Stomach (tissue), 9 donors: Measurements from ENCODE around the gene MLYCD. TPM values are rescaled to one million over a fixed set of nuclear protein-coding genes. Genes with fewer than 3 reads are reported as not detected.

Experiments used
- DNase-seq, 2 donors: peaks; one replicate each; pipeline versions ENCODE4 v3.0.0 to v3.0.0-alpha.2; 2013 to 2019
- H3K27ac ChIP-seq, 5 donors: fragments of 200-600 bp in 4 of 5; sonication (generic) in 4 of 5; one replicate each; pipeline ENCODE4 v1.5.1; 2013 to 2019; ENCODE audit warnings: mild to moderate bottlenecking in 1 of 5, moderate library complexity in 1 of 5
- H3K27me3 ChIP-seq, 3 donors: fragments of 200-600 bp; sonication (generic); one replicate each; pipeline ENCODE4 v1.5.1; 2017 to 2019; ENCODE audit warnings: mixed run types in 1 of 3
- H3K36me3 ChIP-seq, 4 donors: fragments of 200-600 bp; sonication (generic); 1 replicate in 3 of 4; 2 replicates in 1 of 4; pipeline ENCODE4 v1.5.1; 2016 to 2019
- H3K4me1 ChIP-seq, 4 donors: fragments of 200-600 bp; sonication (generic); one replicate each; pipeline ENCODE4 v1.5.1; 2016 to 2019
- H3K4me3 ChIP-seq, 4 donors: fragments of 200-600 bp; sonication (generic) in 3 of 4; one replicate each; pipeline ENCODE4 v1.5.1; 2016 to 2019; ENCODE audit warnings: mild to moderate bottlenecking in 1 of 4
- H3K9me3 ChIP-seq, 4 donors: fragments of 200-600 bp; sonication (generic); one replicate each; pipeline ENCODE4 v1.5.1; 2016 to 2019
- CTCF ChIP-seq, 7 experiments: fragments of 450-650 bp in 4 of 7; fragments of 200-600 bp in 3 of 7; sonication (generic) in 3 of 7; IDR thresholded peaks; one replicate each; pipeline ENCODE4 v1.5.1; 2016 to 2019; ENCODE audit warnings: antibody characterized with exemption in 7 of 7, control low read depth in 2 of 7, mild to moderate bottlenecking in 1 of 7
- EP300 ChIP-seq: sonication (generic); formaldehyde crosslinking; IDR thresholded peaks from one replicate; pipeline ENCODE4 v1.6.1; 2017; ENCODE audit warnings: antibody characterized with exemption
- POLR2A ChIP-seq, 4 donors: fragments of 450-650 bp; IDR thresholded peaks; one replicate each; pipeline ENCODE4 v1.6.1; 2016; ENCODE audit warnings: antibody characterized with exemption in 4 of 4, control low read depth in 2 of 4, mild to moderate bottlenecking in 1 of 4, moderate library complexity in 1 of 4
- POLR2AphosphoS5 ChIP-seq, 3 donors: sonication (generic); formaldehyde crosslinking; IDR thresholded peaks; one replicate each; pipeline ENCODE4 v1.6.1; 2016; ENCODE audit warnings: antibody characterized with exemption in 3 of 3
- WGBS, 5 donors: extraction: QIAGEN DNeasy Blood & Tissue Kit in 3 of 5; methylation state at CpG; one replicate each; pipeline versions ENCODE4 v1.1.5 to v1.1.7; 2013 to 2018; 5-methylcytosine and 5-hydroxymethylcytosine counted together
- intact Hi-C: fragments of 100-400 bp; cut with DNase I; formaldehyde crosslinking; loops from one replicate; pipeline ENCODE4 v1.15.1; 2023; ENCODE audit warnings: low total_unique reads
- polyA plus RNA-seq, 3 donors: library from polyadenylated mRNA; stranded (reverse); fragments of 200-250 nt; gene quantifications; one replicate each; pipeline ENCODE4 v1.2.3, GENCODE V29; 2013
- total RNA-seq, 5 donors: library from RNA; depleted of rRNA; stranded (reverse); fragments of >200 nt; gene quantifications; one replicate each; pipeline versions ENCODE4 v1.1.0 to v1.2.3, GENCODE V29; 2014 to 2016
- donor health status: healthy with polysubstance abuse.
- donor health status: Bipolar disorder and iron deficiency.
- donor health status: healthy.

Gene MLYCD
- total and polyA plus RNA-seq, 8 donors = 2.9 to 43.8 (median 14.4) TPM

- Histone ChIP-seq H3K27ac (no peak overlapping the region), H3K36me3 (peaks cover 69 to 100% (median 95%) of the 10 kb centered on the region in 4 donors), H3K9me3 (no peaks in the 10 kb centered on the region), H3K4me3 (no peak overlapping the region), H3K27me3 (no peaks in the 10 kb centered on the region), H3K4me1 (peaks cover 0 to 5% (median 0%) of the 10 kb centered on the region in 4 donors)
- DNase-seq = no peak
- 95 to 97% (median 96%) methylated on average over 34 to 51 of the region's 51 CpGs for WGBS, 5 donors
- TF ChIP-seq POLR2AphosphoS5 (IDR thresholded peaks at IDR 0.05) = no peak
- no peak for TF ChIP-seq POLR2A (IDR thresholded peaks at IDR 0.05)
- no peak for TF ChIP-seq CTCF (IDR thresholded peaks at IDR 0.05)
- no peak for TF ChIP-seq EP300
- intact Hi-C loops = no loop called here
These were observed 18.5 kb downstream of the MLYCD start for GRCh38 chr16:83917152-83918120.

- no peak overlapping the region for H3K4me3 ChIP-seq
- H3K9me3 ChIP-seq = no peaks in the 10 kb centered on the region
- DNase-seq = no peak
- H3K4me1 ChIP-seq = no peaks in the 10 kb centered on the region
- intact Hi-C loops = no loop called here
- no peak overlapping the region for H3K27ac ChIP-seq
- 92 to 99% (median 94%) methylated on average over 2 of the region's 2 CpGs for WGBS, 5 donors
- H3K36me3 ChIP-seq = peaks cover 40 to 95% (median 85%) of the 10 kb centered on the region in 4 donors
- no peaks in the 10 kb centered on the region for H3K27me3 ChIP-seq
- no peak for TF ChIP-seq CTCF (IDR thresholded peaks at IDR 0.05)
- no peak for TF ChIP-seq EP300
- TF ChIP-seq POLR2AphosphoS5 (IDR thresholded peaks at IDR 0.05) = no peak
- no peak for TF ChIP-seq POLR2A (IDR thresholded peaks at IDR 0.05)
These were observed 22.1 kb downstream of the MLYCD start for GRCh38 chr16:83920894-83921491.

GRCh38 chr16:83923581-83924365 is 24.9 kb downstream of the MLYCD start:
- Histone ChIP-seq H3K36me3 (peaks cover 14 to 80% (median 67%) of the 10 kb centered on the region in 4 donors), H3K27ac (no peak overlapping the region), H3K4me1 (peaks cover 0 to 12% (median 9%) of the 10 kb centered on the region in 4 donors), H3K9me3 (no peaks in the 10 kb centered on the region), H3K4me3 (no peak overlapping the region), H3K27me3 (no peaks in the 10 kb centered on the region)
- TF ChIP-seq EP300 (no peak), POLR2A (IDR thresholded peaks at IDR 0.05) (no peak), POLR2AphosphoS5 (IDR thresholded peaks at IDR 0.05) (no peak), CTCF (IDR thresholded peaks at IDR 0.05) (no peak)
- WGBS, 5 donors = 90 to 91% (median 91%) methylated on average over 21 to 31 of the region's 31 CpGs
- DNase-seq = no peak
- intact Hi-C loops = no loop called here

GRCh38 chr16:83924686-83925085 is 25.8 kb downstream of the MLYCD start:
- Histone ChIP-seq H3K4me3 (no peak overlapping the region), H3K4me1 (peaks cover 0 to 12% (median 9%) of the 10 kb centered on the region in 4 donors), H3K9me3 (no peaks in the 10 kb centered on the region), H3K27me3 (no peaks in the 10 kb centered on the region), H3K27ac (no peak overlapping the region), H3K36me3 (peaks cover 5 to 77% (median 64%) of the 10 kb centered on the region in 4 donors)
- TF ChIP-seq EP300 (no peak), CTCF (IDR thresholded peaks at IDR 0.05) (no peak), POLR2AphosphoS5 (IDR thresholded peaks at IDR 0.05) (no peak), POLR2A (IDR thresholded peaks at IDR 0.05) (no peak)
- DNase-seq = no peak
- intact Hi-C loops = no loop called here
- 73 to 90% (median 82%) methylated on average over 13 of the region's 13 CpGs for WGBS, 5 donors
